ENCODE measurements around the gene RPUSD3. TPM values are rescaled to one million over a fixed set of nuclear protein-coding genes. Genes with fewer than 3 reads are reported as not detected.
A peak's percentile ranks its signal among the peaks of the same experiment; 100 is the strongest.

Gene RPUSD3
- total and polyA plus RNA-seq, 8 donors = 12.4 to 20.6 (median 16.3) TPM

- intact Hi-C loops (cut with DNase I) = no loop called here
- no peak overlapping the region for H3K27ac ChIP-seq
- H3K36me3 ChIP-seq = no peaks in the 10 kb centered on the region
- no peak for ATAC-seq
- H3K4me3 ChIP-seq = no peak overlapping the region
- TF ChIP-seq CTCF (IDR thresholded peaks at IDR 0.05) = no peak
- no peak for DNase-seq
- WGBS, 2 donors = 91 to 95% methylated on average over 9 of the region's 9 CpGs
- H3K27me3 ChIP-seq = no peaks in the 10 kb centered on the region
- H3K4me1 ChIP-seq = peaks cover 0 to 13% (median 5%) of the 10 kb centered on the region in 3 donors
- FAIRE-seq = no peak
- H3K9me3 ChIP-seq = no peaks in the 10 kb centered on the region
These were observed 30.8 kb downstream of the RPUSD3 start for GRCh38 chr3:9812870-9813483.

- intact Hi-C loops (cut with DNase I) = no loop called here
- FAIRE-seq (no peak), ATAC-seq (no peak), DNase-seq (no peak)
- Histone ChIP-seq H3K27ac (no peak overlapping the region), H3K4me3 (peak overlapping the region in 2 of 4 donors; percentile 76 to 84), H3K9me3 (no peaks in the 10 kb centered on the region), H3K27me3 (no peaks in the 10 kb centered on the region), H3K4me1 (peaks cover 0 to 13% (median 5%) of the 10 kb centered on the region in 3 donors), H3K36me3 (peaks cover 0 to under 1% (median 0%) of the 10 kb centered on the region in 3 donors)
- 69 to 76% methylated on average over 10 of the region's 10 CpGs for WGBS, 2 donors
- no peak for TF ChIP-seq CTCF (IDR thresholded peaks at IDR 0.05)
These were observed 33.0 kb downstream of the RPUSD3 start for GRCh38 chr3:9810846-9811245.

- WGBS, 2 donors = 6% methylated on average over 18 of the region's 18 CpGs
- peak overlapping the region; percentile 60 to 86 (median 80) for H3K4me3 ChIP-seq
- peaks cover 0 to 5% (median 4%) of the 10 kb centered on the region in 3 donors for H3K36me3 ChIP-seq
- peak overlapping the region; percentile 86 to 96 (median 94) for H3K27ac ChIP-seq
- no peaks in the 10 kb centered on the region for H3K9me3 ChIP-seq
- FAIRE-seq (no peak), DNase-seq (no peak), ATAC-seq (peak in 3 of 4 donors; percentile 2 to 15 (median 10))
- intact Hi-C loops (cut with DNase I) = no loop called here
- no peak for TF ChIP-seq CTCF (IDR thresholded peaks at IDR 0.05)
- peaks cover 0 to 13% (median 5%) of the 10 kb centered on the region in 3 donors for H3K4me1 ChIP-seq
- H3K27me3 ChIP-seq = no peaks in the 10 kb centered on the region
These were observed 33.4 kb downstream of the RPUSD3 start for GRCh38 chr3:9810433-9810770.

- FAIRE-seq = no peak
These were observed 34.0 kb downstream of the RPUSD3 start, which contains the start of gene TTLL3 for GRCh38 chr3:9809615-9810432. Gene TTLL3, plus strand, starts transcription at chr3:9810262. Its CDS starts 400 bp downstream, at chr3:9810662.

More at GRCh38 chr3:9809615-9810432, 34.0 kb downstream of the RPUSD3 start, which contains the start of gene TTLL3:
- WGBS, 2 donors = 1% methylated on average over 74 to 76 of the region's 76 CpGs
- ATAC-seq = peak; percentile 81 to 86 (median 85)
- Histone ChIP-seq H3K9me3 (no peaks in the 10 kb centered on the region), H3K4me1 (peaks cover 0 to 13% (median 5%) of the 10 kb centered on the region in 3 donors), H3K27me3 (no peaks in the 10 kb centered on the region), H3K4me3 (peak within 1 kb of the TSS; percentile 60 to 86 (median 80)), H3K36me3 (peaks cover 0 to 11% (median 10%) of the 10 kb centered on the region in 3 donors), H3K27ac (peak within 1 kb of the TSS; percentile 86 to 96 (median 94))
- DNase-seq = peak; percentile 71 to 90 (median 80)
- intact Hi-C loops (cut with DNase I) = no loop called here
- no peak for TF ChIP-seq CTCF (IDR thresholded peaks at IDR 0.05)

Measured in pancreas (tissue), 10 donors.